Central memory CD8-positive, alpha-beta T cell (primary cell): Measurements from ENCODE around the gene CACNA2D3.
"Not testable (repeated sequence)": the region's sequence is repeated elsewhere in the genome, so short reads cannot be mapped to it uniquely, and the experiment has no call there.

Experiments used
- ATAC-seq: fragments of 150-1000 bp; cut with Tn5 transposase; replicated peaks from 2 replicates; pipeline ENCODE4 v1.10.0; 2022; ENCODE audit warnings: mild to moderate bottlenecking, moderate FRiP score, moderate number of reproducible peaks; ENCODE audit not compliant: poor library complexity, severe bottlenecking; ENCODE audit errors: extremely low read depth
- DNase-seq, 2 donors: peaks; one replicate each; pipeline ENCODE4 v3.0.0; 2021; ENCODE audit warnings: low spot score in 2 of 2
- H3K27ac Mint-ChIP-seq: one replicate; pipeline ENCODE4 v1.8.0; 2022; ENCODE audit warnings: low read depth, mild to moderate bottlenecking, moderate library complexity, mixed read lengths
- H3K27me3 Mint-ChIP-seq: one replicate; pipeline ENCODE4 v1.8.0; 2022; ENCODE audit warnings: mixed read lengths
- H3K36me3 Mint-ChIP-seq: one replicate; pipeline ENCODE4 v1.8.0; 2022; ENCODE audit warnings: mild to moderate bottlenecking, moderate library complexity, mixed read lengths; ENCODE audit not compliant: insufficient read depth
- H3K4me1 Mint-ChIP-seq: one replicate; pipeline ENCODE4 v1.8.0; 2022; ENCODE audit warnings: mixed read lengths
- H3K4me3 Mint-ChIP-seq: one replicate; pipeline ENCODE4 v1.8.0; 2022; ENCODE audit warnings: mild to moderate bottlenecking, moderate library complexity, mixed read lengths
- H3K9me3 Mint-ChIP-seq: one replicate; pipeline ENCODE4 v1.8.0; 2022; ENCODE audit warnings: mixed read lengths

Gene CACNA2D3

DNA sequence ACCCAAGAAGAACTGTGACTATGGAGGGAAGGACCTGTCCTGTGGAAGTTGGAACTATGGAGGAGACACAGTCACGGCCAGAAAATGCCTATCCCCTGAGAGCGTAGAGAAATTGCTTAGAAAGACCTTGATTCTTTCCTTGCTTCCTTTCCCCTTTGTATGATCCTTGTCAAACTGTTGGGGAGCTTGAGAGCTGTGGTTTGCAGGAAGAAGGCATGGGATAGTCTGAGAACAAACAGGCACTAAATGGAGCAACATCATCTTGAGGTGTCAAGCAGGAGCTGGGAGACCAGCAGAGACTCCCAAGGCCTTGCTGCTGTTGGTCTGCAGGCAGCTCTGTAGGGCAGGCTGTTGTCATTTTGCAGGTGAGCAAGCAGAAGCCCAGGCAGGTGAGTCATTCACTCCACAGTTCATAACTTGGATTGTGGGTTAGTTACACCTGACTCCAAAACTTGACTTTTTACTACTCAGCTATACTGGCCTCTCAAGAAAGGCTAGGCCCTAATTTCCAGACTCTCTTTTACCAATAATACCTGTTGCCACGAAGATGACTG, 506.6 kb downstream of the CACNA2D3 start:
- Mint-ChIP-seq H3K4me1 (no peaks in the 10 kb centered on the region), H3K4me3 (no peak overlapping the region), H3K36me3 (no peaks in the 10 kb centered on the region), H3K27ac (no peak overlapping the region), H3K27me3 (no peaks in the 10 kb centered on the region), H3K9me3 (peaks cover 16% of the 10 kb centered on the region)
- ATAC-seq (no peak), DNase-seq (no peak)

DNA sequence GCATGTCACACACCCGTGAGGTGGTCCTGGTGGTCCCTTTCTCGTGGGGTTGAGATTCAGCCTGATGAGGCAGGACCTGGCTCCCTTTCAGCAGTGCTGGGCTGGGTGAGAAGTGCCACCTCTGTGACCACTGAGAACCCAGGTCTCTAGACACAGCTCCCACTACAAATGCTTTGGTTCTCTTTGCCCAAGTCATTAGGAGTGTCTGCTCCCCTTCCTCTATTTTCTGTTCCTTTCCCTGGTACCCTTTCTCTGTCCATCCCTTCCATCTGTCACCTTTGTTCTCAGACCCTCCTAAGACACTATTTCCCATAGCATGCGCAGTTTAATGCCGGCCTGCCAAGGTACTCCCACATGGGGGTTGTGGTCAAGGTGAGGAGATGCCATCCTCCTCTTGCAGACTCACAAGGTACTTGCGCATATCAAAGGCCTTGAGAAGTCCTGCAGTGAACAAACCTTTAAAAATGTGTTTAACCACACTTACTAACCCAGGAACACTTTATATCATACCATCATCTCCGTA, 507.8 kb downstream of the CACNA2D3 start:
- Mint-ChIP-seq H3K4me1 (no peaks in the 10 kb centered on the region), H3K4me3 (no peak overlapping the region), H3K36me3 (no peaks in the 10 kb centered on the region), H3K27ac (no peak overlapping the region), H3K27me3 (no peaks in the 10 kb centered on the region), H3K9me3 (peaks cover 20% of the 10 kb centered on the region)
- ATAC-seq (no peak), DNase-seq (no peak)

- H3K27me3 Mint-ChIP-seq, DNase-seq, H3K4me1 Mint-ChIP-seq, ATAC-seq, H3K36me3 Mint-ChIP-seq, H3K27ac Mint-ChIP-seq, H3K4me3 Mint-ChIP-seq: not testable (repeated sequence)
- H3K9me3 Mint-ChIP-seq: peaks cover 20% of the 10 kb centered on the region
These were observed 508.6 kb downstream of the CACNA2D3 start for GRCh38 chr3:54631001-54631400.

- H3K4me1 Mint-ChIP-seq: no peaks in the 10 kb centered on the region
- no peak overlapping the region for H3K27ac Mint-ChIP-seq
- ATAC-seq: no peak
- no peaks in the 10 kb centered on the region for H3K36me3 Mint-ChIP-seq
- H3K9me3 Mint-ChIP-seq: peaks cover 20% of the 10 kb centered on the region
- H3K27me3 Mint-ChIP-seq: no peaks in the 10 kb centered on the region
- DNase-seq: no peak
- no peak overlapping the region for H3K4me3 Mint-ChIP-seq
These were observed 509.4 kb downstream of the CACNA2D3 start for GRCh38 chr3:54631516-54632325.

GRCh38 chr3:54632326-54632665, 509.9 kb downstream of the CACNA2D3 start:
- Mint-ChIP-seq H3K27me3 (no peaks in the 10 kb centered on the region), H3K36me3 (no peaks in the 10 kb centered on the region), H3K9me3 (peaks cover 16% of the 10 kb centered on the region), H3K4me1 (no peaks in the 10 kb centered on the region), H3K27ac (no peak overlapping the region), H3K4me3 (no peak overlapping the region)
- ATAC-seq (no peak), DNase-seq (no peak)

GRCh38 chr3:54632834-54633233, 510.5 kb downstream of the CACNA2D3 start:
- DNase-seq (no peak), ATAC-seq (no peak)
- Mint-ChIP-seq H3K27ac (no peak overlapping the region), H3K4me1 (no peaks in the 10 kb centered on the region), H3K9me3 (peaks cover 14% of the 10 kb centered on the region), H3K36me3 (no peaks in the 10 kb centered on the region), H3K4me3 (no peak overlapping the region), H3K27me3 (no peaks in the 10 kb centered on the region)

- no peak overlapping the region for H3K4me3 Mint-ChIP-seq
- DNase-seq (no peak), ATAC-seq (no peak)
- no peaks in the 10 kb centered on the region for H3K27me3 Mint-ChIP-seq
- no peaks in the 10 kb centered on the region for H3K4me1 Mint-ChIP-seq
- no peaks in the 10 kb centered on the region for H3K36me3 Mint-ChIP-seq
- no peak overlapping the region for H3K27ac Mint-ChIP-seq
- H3K9me3 Mint-ChIP-seq: peaks cover 8% of the 10 kb centered on the region
These were observed 511.2 kb downstream of the CACNA2D3 start for GRCh38 chr3:54633444-54634121.

- Mint-ChIP-seq H3K4me1 (no peaks in the 10 kb centered on the region), H3K27ac (no peak overlapping the region), H3K4me3 (no peak overlapping the region), H3K27me3 (no peaks in the 10 kb centered on the region), H3K36me3 (peaks cover 1% of the 10 kb centered on the region), H3K9me3 (peaks cover 6% of the 10 kb centered on the region)
- DNase-seq: no peak
- no peak for ATAC-seq
These were observed 511.7 kb downstream of the CACNA2D3 start for GRCh38 chr3:54634122-54634469.

DNA sequence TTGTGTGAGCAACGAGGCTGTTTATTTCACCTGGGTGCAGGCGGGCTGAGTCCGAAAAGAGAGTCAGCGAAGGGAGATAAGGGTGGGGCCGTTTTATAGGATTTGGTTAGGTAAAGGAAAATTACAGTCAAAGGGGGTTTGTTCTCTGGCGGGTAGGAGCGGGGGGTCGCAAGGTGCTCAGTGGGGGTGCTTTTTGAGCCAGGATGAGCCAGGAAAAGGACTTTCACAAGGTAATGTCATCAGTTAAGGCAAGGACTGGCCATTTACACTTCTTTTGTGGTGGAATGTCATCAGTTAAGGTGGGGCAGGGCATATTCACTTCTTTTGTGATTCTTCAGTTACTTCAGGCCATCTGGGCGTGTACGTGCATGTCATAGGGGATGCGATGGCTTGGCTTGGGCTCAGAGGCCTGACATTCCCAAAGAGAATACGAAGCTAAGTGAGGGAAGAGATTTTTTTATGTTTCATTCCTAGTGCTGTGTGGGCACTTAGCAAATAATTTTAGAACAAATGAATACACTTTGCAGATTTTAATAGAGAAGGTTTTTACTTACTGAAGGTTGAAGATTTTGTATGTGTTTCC, 517.5 kb downstream of the CACNA2D3 start:
- H3K27me3 Mint-ChIP-seq, H3K36me3 Mint-ChIP-seq, ATAC-seq, H3K4me3 Mint-ChIP-seq, H3K4me1 Mint-ChIP-seq, H3K27ac Mint-ChIP-seq, DNase-seq: not testable (repeated sequence)
- peaks cover 10% of the 10 kb centered on the region for H3K9me3 Mint-ChIP-seq

- H3K9me3 Mint-ChIP-seq: peaks cover 19% of the 10 kb centered on the region
- no peak for ATAC-seq
- peaks cover 1% of the 10 kb centered on the region for H3K36me3 Mint-ChIP-seq
- H3K4me1 Mint-ChIP-seq: no peaks in the 10 kb centered on the region
- H3K27me3 Mint-ChIP-seq: no peaks in the 10 kb centered on the region
- no peak overlapping the region for H3K4me3 Mint-ChIP-seq
- DNase-seq: no peak
- H3K27ac Mint-ChIP-seq: no peak overlapping the region
These were observed 519.1 kb downstream of the CACNA2D3 start for GRCh38 chr3:54641226-54642014.

- ATAC-seq: no peak
- H3K36me3 Mint-ChIP-seq: peaks cover 1% of the 10 kb centered on the region
- H3K4me3 Mint-ChIP-seq: no peak overlapping the region
- no peak for DNase-seq
- no peak overlapping the region for H3K27ac Mint-ChIP-seq
- no peaks in the 10 kb centered on the region for H3K4me1 Mint-ChIP-seq
- no peaks in the 10 kb centered on the region for H3K27me3 Mint-ChIP-seq
- peaks cover 19% of the 10 kb centered on the region for H3K9me3 Mint-ChIP-seq
These were observed 519.8 kb downstream of the CACNA2D3 start for GRCh38 chr3:54642147-54642546.

- no peaks in the 10 kb centered on the region for H3K4me1 Mint-ChIP-seq
- no peaks in the 10 kb centered on the region for H3K27me3 Mint-ChIP-seq
- H3K4me3 Mint-ChIP-seq: no peak overlapping the region
- H3K36me3 Mint-ChIP-seq: no peaks in the 10 kb centered on the region
- no peak overlapping the region for H3K27ac Mint-ChIP-seq
- DNase-seq: no peak
- ATAC-seq: no peak
- peaks cover 15% of the 10 kb centered on the region for H3K9me3 Mint-ChIP-seq
These were observed 525.4 kb downstream of the CACNA2D3 start for GRCh38 chr3:54647721-54648120.
